Activated CD4-positive, alpha-beta memory T cell treated with anti-CD3 and anti-CD28 coated beads, Interleukin-2, amount 10 ng/mL, durations not matched to agents 7 days and 5 days (primary cell): Measurements from ENCODE around the gene CARM1. TPM values are rescaled to one million over a fixed set of nuclear protein-coding genes. Genes with fewer than 3 reads are reported as not detected.

Source experiments
- CTCF ChIA-PET: fragments of 350-600 bp; sonication (Branson Sonifier 250); formaldehyde crosslinking; loops from one replicate; lab custom pipeline; 2021; ENCODE audit warnings: antibody characterized with exemption, inconsistent platforms; lab: Charles Lee
- POLR2A ChIA-PET: fragments of 350-600 bp; sonication (Branson Sonifier 250); formaldehyde crosslinking; loops from one replicate; lab custom pipeline; 2021; ENCODE audit warnings: antibody characterized with exemption; lab: Charles Lee
- DNase-seq: peaks from one replicate; pipeline ENCODE4 v3.0.0-alpha.2; 2020
- H3K27ac Mint-ChIP-seq: one replicate; pipeline ENCODE4 v1.8.0; 2021; ENCODE audit warnings: mild to moderate bottlenecking, mixed read lengths
- H3K27me3 Mint-ChIP-seq: one replicate; pipeline ENCODE4 v1.8.0; 2021; ENCODE audit warnings: mixed read lengths
- H3K36me3 Mint-ChIP-seq: one replicate; pipeline ENCODE4 v1.8.0; 2021; ENCODE audit warnings: low read depth, mixed read lengths
- H3K4me1 Mint-ChIP-seq: one replicate; pipeline ENCODE4 v1.8.0; 2021; ENCODE audit warnings: mixed read lengths
- H3K4me3 Mint-ChIP-seq: one replicate; pipeline ENCODE4 v1.8.0; 2021; ENCODE audit warnings: mild to moderate bottlenecking, mixed read lengths
- H3K9me3 Mint-ChIP-seq: one replicate; pipeline ENCODE4 v1.8.0; 2021; ENCODE audit warnings: mixed read lengths
- total RNA-seq, 2 experiments: library from RNA; stranded (reverse); gene quantifications; one replicate each; pipeline ENCODE4 v1.2.3, GENCODE V29; 2021

Gene CARM1
- total RNA-seq, 2 experiments from 2014 or later: 39.3 to 40.2 TPM

DNA sequence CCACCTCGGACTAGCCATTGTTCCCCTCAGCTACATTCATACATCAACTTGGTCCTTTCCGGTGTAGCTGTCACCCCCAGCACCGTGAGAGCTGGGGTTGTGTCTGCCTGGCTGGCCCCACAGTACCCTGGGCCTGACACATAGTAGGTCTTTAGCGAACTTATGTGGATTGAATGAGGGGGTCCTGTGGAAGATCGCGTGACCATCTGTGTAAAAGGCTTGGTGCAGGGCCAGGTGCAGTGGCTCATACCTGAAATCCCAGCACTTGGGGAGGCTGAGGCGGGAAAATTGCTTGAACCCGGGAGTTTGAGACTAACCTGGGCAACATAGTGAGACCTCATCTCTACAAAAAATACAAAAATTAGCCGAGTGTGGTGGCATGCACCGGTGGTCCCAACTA lies 91.5 kb downstream of the CARM1 start:
- ChIA-PET POLR2A (interaction anchor here (0.7 to 1.0 kb wide), 3 partner anchors 10 to 46 kb away, joined by 3 read pairs; no protein-coding TSS in a partner anchor), CTCF (interaction anchor here (0.9 kb wide), 1 partner anchor 73 kb away, joined by 3 read pairs; no protein-coding TSS in a partner anchor)
- Mint-ChIP-seq H3K27ac (peak overlapping the region; percentile 63), H3K9me3 (no peaks in the 10 kb centered on the region), H3K4me3 (peak overlapping the region; percentile 87), H3K4me1 (peaks cover 43% of the 10 kb centered on the region), H3K27me3 (no peaks in the 10 kb centered on the region), H3K36me3 (peaks cover 11% of the 10 kb centered on the region)
- no peak for DNase-seq

DNA sequence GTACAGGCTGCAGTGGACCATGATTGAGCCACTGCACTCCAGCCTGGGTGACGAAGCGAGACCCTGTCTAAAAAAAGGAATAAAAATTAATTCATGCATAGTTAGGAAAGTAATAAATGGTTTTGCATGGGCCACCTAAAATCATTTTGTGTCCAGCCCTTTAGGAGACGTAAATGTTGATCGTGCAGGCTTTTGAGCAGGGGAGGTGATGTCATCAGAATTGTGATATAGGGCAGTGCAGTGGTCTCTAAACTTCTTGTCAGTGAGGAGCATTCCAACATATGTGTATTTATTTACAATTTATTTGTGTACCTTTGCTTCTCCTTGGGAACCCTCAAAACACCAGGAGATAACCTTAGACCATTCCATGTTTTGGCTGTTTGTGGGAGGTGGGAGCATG lies 92.5 kb downstream of the CARM1 start:
- CTCF ChIA-PET: interaction anchor here (0.6 to 0.9 kb wide), 2 partner anchors 14 to 72 kb away, joined by 3 read pairs; no protein-coding TSS in a partner anchor
- Mint-ChIP-seq H3K36me3 (peaks cover 11% of the 10 kb centered on the region), H3K27me3 (no peaks in the 10 kb centered on the region), H3K27ac (peak overlapping the region; percentile 54), H3K9me3 (no peaks in the 10 kb centered on the region), H3K4me1 (peaks cover 48% of the 10 kb centered on the region), H3K4me3 (no peak overlapping the region)
- POLR2A ChIA-PET: interaction anchor here (1.0 to 1.2 kb wide), 3 partner anchors 9 to 410 kb away, joined by 3 read pairs; partner anchors contain the start of gene SWSAP1
- DNase-seq: no peak

DNA sequence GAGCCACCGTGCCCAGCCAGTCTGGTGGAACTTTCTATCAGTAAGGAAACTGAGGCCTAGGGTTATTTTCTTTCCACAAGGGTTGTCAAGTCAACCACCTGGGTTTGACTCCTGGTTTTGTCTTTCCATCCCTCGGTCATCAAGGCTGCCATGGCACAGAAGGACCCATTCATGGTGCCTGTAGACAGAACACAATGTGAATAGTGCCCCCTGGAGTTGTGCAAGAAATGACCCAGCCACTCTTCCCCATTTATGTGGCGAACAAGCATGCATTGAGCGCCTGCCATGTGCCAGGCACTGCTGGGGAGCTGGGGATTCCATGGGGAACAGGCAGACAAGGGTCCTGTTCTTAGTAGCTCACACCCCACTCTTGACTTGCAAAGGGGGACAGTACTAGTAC lies 93.5 kb downstream of the CARM1 start:
- ChIA-PET POLR2A (interaction anchor here (1.2 kb wide), 1 partner anchor 409 kb away, joined by 3 read pairs; the partner anchor contains the start of gene SWSAP1), CTCF (no interaction called here)
- no peaks in the 10 kb centered on the region for H3K27me3 Mint-ChIP-seq
- H3K9me3 Mint-ChIP-seq: no peaks in the 10 kb centered on the region
- H3K27ac Mint-ChIP-seq: no peak overlapping the region
- H3K4me3 Mint-ChIP-seq: no peak overlapping the region
- H3K4me1 Mint-ChIP-seq: peaks cover 46% of the 10 kb centered on the region
- DNase-seq: no peak
- H3K36me3 Mint-ChIP-seq: peaks cover 11% of the 10 kb centered on the region

- H3K27me3 Mint-ChIP-seq: no peaks in the 10 kb centered on the region
- H3K36me3 Mint-ChIP-seq: peaks cover 8% of the 10 kb centered on the region
- ChIA-PET POLR2A (no interaction called here), CTCF (interaction anchor here (0.6 kb wide), 1 partner anchor 965 kb away, joined by 4 read pairs; no protein-coding TSS in a partner anchor)
- H3K9me3 Mint-ChIP-seq: no peaks in the 10 kb centered on the region
- H3K4me1 Mint-ChIP-seq: peaks cover 44% of the 10 kb centered on the region
- no peak overlapping the region for H3K27ac Mint-ChIP-seq
- no peak for DNase-seq
- no peak overlapping the region for H3K4me3 Mint-ChIP-seq
Observed at GRCh38 chr19:10965398-10965797, 94.0 kb downstream of the CARM1 start.

DNA sequence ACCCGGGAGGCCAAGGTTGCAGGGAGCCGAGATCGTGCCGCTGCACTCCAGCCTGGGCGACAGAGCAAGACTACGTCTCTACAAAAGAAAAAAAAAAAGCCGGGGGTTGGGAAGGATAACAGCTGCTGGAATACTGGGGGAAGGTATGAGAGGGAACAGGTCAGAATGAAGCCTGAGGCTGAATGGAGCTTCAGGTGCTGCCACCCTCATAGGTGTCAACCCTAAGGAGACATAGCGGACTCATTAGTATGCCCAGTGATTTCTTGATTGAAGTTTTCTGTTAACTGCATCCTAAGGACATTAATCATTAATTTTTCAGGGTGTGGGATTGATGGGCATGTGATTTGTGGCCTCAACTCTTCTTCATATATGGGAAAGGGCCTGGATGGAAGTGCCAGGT lies 95.5 kb downstream of the CARM1 start:
- peaks cover 42% of the 10 kb centered on the region for H3K4me1 Mint-ChIP-seq
- CTCF ChIA-PET: interaction anchor here (0.8 to 1.4 kb wide), 3 partner anchors 10 to 44 kb away, joined by 3 read pairs; no protein-coding TSS in a partner anchor
- no peak overlapping the region for H3K27ac Mint-ChIP-seq
- POLR2A ChIA-PET: no interaction called here
- DNase-seq: no peak
- H3K4me3 Mint-ChIP-seq: no peak overlapping the region
- H3K9me3 Mint-ChIP-seq: no peaks in the 10 kb centered on the region
- peaks cover 5% of the 10 kb centered on the region for H3K36me3 Mint-ChIP-seq
- H3K27me3 Mint-ChIP-seq: no peaks in the 10 kb centered on the region

DNA sequence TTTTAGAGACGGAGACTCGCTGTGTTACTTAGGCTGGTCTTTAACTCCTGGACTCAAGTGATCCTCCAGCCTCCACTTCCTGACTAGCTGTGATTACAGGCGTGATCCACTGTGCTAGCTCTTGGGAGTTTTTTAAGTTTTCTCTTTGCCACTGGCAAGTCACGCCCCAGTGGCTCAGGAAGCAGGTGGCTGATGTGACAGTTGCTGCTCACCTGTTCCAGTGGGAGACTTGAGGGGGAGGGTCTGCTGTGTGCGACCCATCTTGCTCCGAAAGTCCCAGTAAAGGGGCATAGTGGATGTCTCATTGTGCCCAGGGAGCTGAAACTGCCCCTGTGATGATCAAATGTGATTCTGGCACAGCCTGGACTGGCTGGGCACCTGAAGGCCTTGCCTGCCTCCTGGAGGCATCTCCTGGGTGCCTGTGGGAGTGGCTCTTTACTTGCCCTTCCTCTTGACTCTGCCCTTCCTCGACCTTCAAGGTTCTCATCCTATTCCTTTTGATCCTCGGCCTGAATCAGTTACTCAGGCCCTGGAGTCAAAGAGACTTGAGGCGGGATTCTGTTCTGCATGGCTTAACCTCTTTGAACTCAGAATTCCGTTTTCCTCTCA lies 97.3 kb downstream of the CARM1 start:
- Mint-ChIP-seq H3K27ac (no peak overlapping the region), H3K4me3 (no peak overlapping the region), H3K36me3 (peaks cover 7% of the 10 kb centered on the region), H3K4me1 (peaks cover 24% of the 10 kb centered on the region), H3K27me3 (no peaks in the 10 kb centered on the region), H3K9me3 (no peaks in the 10 kb centered on the region)
- POLR2A ChIA-PET: no interaction called here
- CTCF ChIA-PET: interaction anchor here (0.9 kb wide), 1 partner anchor 32 kb away, joined by 3 read pairs; no protein-coding TSS in a partner anchor
- no peak for DNase-seq

GRCh38 chr19:10971107-10971726 lies 99.9 kb downstream of the CARM1 start:
- Mint-ChIP-seq H3K36me3 (peaks cover 6% of the 10 kb centered on the region), H3K4me3 (no peak overlapping the region), H3K27me3 (no peaks in the 10 kb centered on the region), H3K9me3 (no peaks in the 10 kb centered on the region), H3K4me1 (peaks cover 15% of the 10 kb centered on the region), H3K27ac (no peak overlapping the region)
- ChIA-PET POLR2A (no interaction called here), CTCF (no interaction called here)
- no peak for DNase-seq

Other genes with a start within 250 kb of the CARM1 start
- 100 to 1,000 TPM; 147 to 152 TPM for gene SLC44A2, start 246.0 kb upstream of the CARM1 start, total RNA-seq
- 100 to 1,000 TPM; 301 to 324 TPM for gene ILF3, start 217.2 kb upstream of the CARM1 start, total RNA-seq
- 10 to 100 TPM; 24.0 to 26.4 TPM for gene QTRT1, start 170.1 kb upstream of the CARM1 start, total RNA-seq
- 100 to 1,000 TPM; 277 to 288 TPM for gene DNM2, start 153.5 kb upstream of the CARM1 start, total RNA-seq
- 10 to 100 TPM; 15.7 to 17.3 TPM for gene TMED1, start 35.3 kb upstream of the CARM1 start, total RNA-seq
- 1 to 10 TPM; 1.1 to 1.8 TPM for gene C19orf38, start 23.1 kb upstream of the CARM1 start, total RNA-seq
- gene YIPF2, start 57.1 kb downstream of the CARM1 start, total RNA-seq: 10 to 100 TPM; 23.8 to 26.0 TPM
- 10 to 100 TPM; 24.3 to 25.7 TPM for gene TIMM29, start 57.3 kb downstream of the CARM1 start, total RNA-seq
- 10 to 100 TPM; 89.8 to 97.6 TPM for gene SMARCA4, start 89.5 kb downstream of the CARM1 start, total RNA-seq
- 100 to 1,000 TPM; 150 to 160 TPM for gene LDLR, start 217.9 kb downstream of the CARM1 start, total RNA-seq